ENCODE measurements around the gene SUN3.
"Not testable (repeated sequence)": the region's sequence is repeated elsewhere in the genome, so short reads cannot be mapped to it uniquely, and the experiment has no call there.

The SUN3 gene

GRCh38 chr7:47943676-47944474, 85.0 kb downstream of the SUN3 start:
- FAIRE-seq = no peak

GRCh38 chr7:47942651-47943050, 86.3 kb downstream of the SUN3 start:
- FAIRE-seq = not testable (repeated sequence)

- no peak for FAIRE-seq
Observed at GRCh38 chr7:47942132-47942531, 86.8 kb downstream of the SUN3 start.

GRCh38 chr7:47941136-47941844, 87.6 kb downstream of the SUN3 start:
- FAIRE-seq = no peak

GRCh38 chr7:47940088-47941013, 88.6 kb downstream of the SUN3 start:
- FAIRE-seq = no peak

- no peak for FAIRE-seq
Observed at GRCh38 chr7:47939425-47940036, 89.4 kb downstream of the SUN3 start.

GRCh38 chr7:47938574-47939165, 90.2 kb downstream of the SUN3 start:
- no peak for FAIRE-seq

- FAIRE-seq = no peak
Observed at GRCh38 chr7:47937711-47938573, 91.0 kb downstream of the SUN3 start.
